Measurements from ENCODE around the gene EVX2. TPM values are rescaled to one million over a fixed set of nuclear protein-coding genes. Genes with fewer than 3 reads are reported as not detected.

EVX2 gene
- polyA plus RNA-seq, 1 donor = not detected

- DNase-seq (ENCODE audit: low read depth) = no peak
These were observed 674 bp downstream of the EVX2 start for GRCh38 chr2:176082824-176083751.

- DNase-seq (ENCODE audit: low read depth) = no peak
These were observed 1.3 kb downstream of the EVX2 start for GRCh38 chr2:176082525-176082823.

GRCh38 chr2:176081837-176082524 is 1.8 kb downstream of the EVX2 start:
- no peak for DNase-seq (ENCODE audit: low read depth)

- DNase-seq (ENCODE audit: low read depth) = no peak
These were observed 2.4 kb downstream of the EVX2 start for GRCh38 chr2:176081376-176081836.

- no peak for DNase-seq (ENCODE audit: low read depth)
These were observed 3.0 kb downstream of the EVX2 start for GRCh38 chr2:176080540-176081375.

GRCh38 chr2:176079831-176080539 is 3.8 kb downstream of the EVX2 start:
- DNase-seq (ENCODE audit: low read depth) = no peak

- DNase-seq (ENCODE audit: low read depth) = no peak
These were observed 4.4 kb downstream of the EVX2 start for GRCh38 chr2:176079285-176079830.

- DNase-seq (ENCODE audit: low read depth) = no peak
These were observed 5.0 kb downstream of the EVX2 start for GRCh38 chr2:176078541-176079284.

- no peak for DNase-seq (ENCODE audit: low read depth)
These were observed 7.0 kb downstream of the EVX2 start for GRCh38 chr2:176076796-176077195.

GRCh38 chr2:176076063-176076462 is 7.7 kb downstream of the EVX2 start:
- DNase-seq (ENCODE audit: low read depth) = no peak

GRCh38 chr2:176075481-176075880 is 8.3 kb downstream of the EVX2 start:
- no peak for DNase-seq (ENCODE audit: low read depth)

GRCh38 chr2:176074919-176075425 is 8.8 kb downstream of the EVX2 start:
- DNase-seq (ENCODE audit: low read depth) = no peak

GRCh38 chr2:176072951-176073904 is 10.5 kb downstream of the EVX2 start:
- DNase-seq (ENCODE audit: low read depth) = no peak

- no peak for DNase-seq (ENCODE audit: low read depth)
These were observed 11.5 kb downstream of the EVX2 start for GRCh38 chr2:176072292-176072669.

GRCh38 chr2:176071330-176072291 is 12.2 kb downstream of the EVX2 start:
- no peak for DNase-seq (ENCODE audit: low read depth)

- DNase-seq (ENCODE audit: low read depth) = no peak
These were observed 15.3 kb downstream of the EVX2 start for GRCh38 chr2:176068419-176068832.

- DNase-seq (ENCODE audit: low read depth) = no peak
These were observed 16.0 kb downstream of the EVX2 start for GRCh38 chr2:176067589-176068418.

Measured in forelimb muscle (tissue), 1 donor.